OCI-LY1 (cell line): Measurements from ENCODE around the gene MGME1.
"Not testable (repeated sequence)": the region's sequence is repeated elsewhere in the genome, so short reads cannot be mapped to it uniquely, and the experiment has no call there.

Experiments
- H2AFZ ChIP-seq: fragments of 200-600 bp; sonication (generic), shearing (Covaris generic); 2 replicates; pipeline ENCODE4 v1.6.0; 2014; ENCODE audit warnings: antibody characterized with exemption, mild to moderate bottlenecking, low read length
- H3F3A ChIP-seq: fragments of 200-600 bp; sonication (generic), shearing (Covaris generic); 2 replicates; pipeline ENCODE4 v1.6.0; 2014; ENCODE audit warnings: mild to moderate bottlenecking, antibody characterized with exemption, low read length, moderate library complexity; ENCODE audit not compliant: insufficient read depth
- H3K27ac ChIP-seq: fragments of 200-600 bp; sonication (generic); 2 replicates; pipeline ENCODE4 v1.5.1; 2014; ENCODE audit warnings: low read length, mixed run types, mild to moderate bottlenecking, low read depth; ENCODE audit not compliant: poor library complexity, severe bottlenecking
- H3K27me3 ChIP-seq: fragments of 200-600 bp; sonication (generic); 2 replicates; pipeline ENCODE4 v1.6.0; 2014; ENCODE audit warnings: antibody characterized with exemption, mild to moderate bottlenecking, low read length, moderate library complexity; ENCODE audit not compliant: insufficient read depth
- H3K36me3 ChIP-seq: fragments of 200-600 bp; sonication (generic); 2 replicates; pipeline ENCODE4 v1.6.1; 2014; ENCODE audit warnings: mild to moderate bottlenecking, antibody characterized with exemption, low read length, moderate library complexity, mixed read lengths; ENCODE audit not compliant: insufficient read depth
- H3K4me1 ChIP-seq: fragments of 200-600 bp; sonication (generic); 2 replicates; pipeline ENCODE4 v1.5.1; 2014; ENCODE audit warnings: mild to moderate bottlenecking, low read length, moderate library complexity; ENCODE audit not compliant: insufficient read depth, severe bottlenecking
- H3K4me2 ChIP-seq: fragments of 200-600 bp; sonication (generic), shearing (Covaris generic); 2 replicates; pipeline ENCODE4 v1.6.1; 2014; ENCODE audit warnings: low read length
- H3K4me3 ChIP-seq: fragments of 200-600 bp; sonication (generic); 2 replicates; pipeline ENCODE4 v1.5.1; 2014; ENCODE audit warnings: low read length, low read depth, mild to moderate bottlenecking, mixed read lengths; ENCODE audit not compliant: poor library complexity, severe bottlenecking
- H3K79me2 ChIP-seq: fragments of 200-600 bp; shearing (Covaris generic); 2 replicates; pipeline ENCODE4 v1.6.1; 2016; ENCODE audit warnings: mixed run types, low read length, mixed read lengths; ENCODE audit not compliant: insufficient read depth
- H3K9ac ChIP-seq: fragments of 200-600 bp; sonication (generic), shearing (Covaris generic); 2 replicates; pipeline ENCODE4 v1.6.1; 2014; ENCODE audit warnings: mild to moderate bottlenecking, low read length, mixed read lengths
- H3K9me2 ChIP-seq: fragments of 200-600 bp; sonication (generic), shearing (Covaris generic); 2 replicates; pipeline ENCODE4 v1.6.1; 2014; ENCODE audit warnings: low read depth, mild to moderate bottlenecking, low read length, mixed read lengths
- H3K9me3 ChIP-seq: fragments of 200-600 bp; shearing (Covaris generic); 2 replicates; pipeline ENCODE4 v1.6.1; 2014; ENCODE audit warnings: low read length, mixed read lengths
- H4K20me1 ChIP-seq: fragments of 200-600 bp; sonication (generic), shearing (Covaris generic); 2 replicates; pipeline ENCODE4 v1.6.0; 2016; ENCODE audit warnings: mild to moderate bottlenecking, low read length; ENCODE audit not compliant: insufficient read depth
- CTCF ChIP-seq: fragments of 200-600 bp; sonication (generic), shearing (Covaris generic); IDR thresholded peaks from 2 replicates; pipeline ENCODE4 v1.5.1; 2017; ENCODE audit warnings: mild to moderate bottlenecking, antibody characterized with exemption, low read length, moderate library complexity, mixed read lengths
- EZH2 ChIP-seq: fragments of 200-600 bp; sonication (generic), shearing (Covaris generic); IDR thresholded peaks from 2 replicates; pipeline ENCODE4 v1.8.0; 2017; ENCODE audit warnings: borderline replicate concordance, mixed run types, mild to moderate bottlenecking, antibody characterized with exemption, low read length, moderate library complexity, mixed read lengths

The MGME1 gene

GRCh38 chr20:18019068-18019467 lies 50.2 kb downstream of the MGME1 start:
- no peaks in the 10 kb centered on the region for H3K4me1 ChIP-seq
- no peak overlapping the region for H3K4me3 ChIP-seq
- no peaks in the 10 kb centered on the region for H3K9me2 ChIP-seq
- H3K27ac ChIP-seq, result no peak overlapping the region
- H3F3A ChIP-seq, result no peaks in the 10 kb centered on the region
- no peaks in the 10 kb centered on the region for H4K20me1 ChIP-seq
- no peak overlapping the region for H2AFZ ChIP-seq
- no peaks in the 10 kb centered on the region for H3K9me3 ChIP-seq
- no peaks in the 10 kb centered on the region for H3K79me2 ChIP-seq
- TF ChIP-seq EZH2 (no peak), CTCF (peak; percentile 67)
- H3K9ac ChIP-seq, result no peak overlapping the region
- no peaks in the 10 kb centered on the region for H3K27me3 ChIP-seq
- H3K4me2 ChIP-seq, result no peak overlapping the region
- H3K36me3 ChIP-seq, result no peaks in the 10 kb centered on the region

DNA sequence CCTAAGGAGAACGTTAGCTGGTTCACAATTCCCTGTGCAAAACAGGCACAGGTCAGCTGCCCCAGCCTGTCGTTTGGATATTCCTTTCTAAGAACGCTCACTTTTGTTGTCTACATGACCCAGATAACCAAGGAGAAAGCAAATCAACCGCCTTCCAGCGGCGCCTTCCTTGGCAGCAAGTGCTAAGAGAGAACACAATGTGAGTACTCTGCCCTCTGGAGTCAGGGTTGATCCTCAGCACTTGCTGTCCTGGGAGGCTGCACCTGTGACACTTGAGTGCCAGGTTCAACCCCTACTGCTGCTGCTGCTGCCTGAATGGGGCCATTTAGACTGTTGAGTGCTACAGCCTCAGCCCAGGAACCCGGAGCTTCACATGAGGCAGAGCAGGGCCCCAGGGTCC lies 52.1 kb downstream of the MGME1 start:
- Histone ChIP-seq H3K4me2 (no peak overlapping the region), H3K9me2 (no peaks in the 10 kb centered on the region), H3K36me3 (no peaks in the 10 kb centered on the region), H3K9ac (no peak overlapping the region), H3F3A (no peaks in the 10 kb centered on the region), H3K79me2 (no peaks in the 10 kb centered on the region), H3K4me3 (no peak overlapping the region), H3K27me3 (no peaks in the 10 kb centered on the region), H3K27ac (no peak overlapping the region), H3K4me1 (no peaks in the 10 kb centered on the region), H4K20me1 (no peaks in the 10 kb centered on the region), H2AFZ (no peak overlapping the region), H3K9me3 (no peaks in the 10 kb centered on the region)
- TF ChIP-seq EZH2 (no peak), CTCF (no peak)

- no peaks in the 10 kb centered on the region for H3K9me2 ChIP-seq
- H3K79me2 ChIP-seq, result no peaks in the 10 kb centered on the region
- no peak overlapping the region for H2AFZ ChIP-seq
- no peaks in the 10 kb centered on the region for H3K36me3 ChIP-seq
- no peaks in the 10 kb centered on the region for H3F3A ChIP-seq
- no peaks in the 10 kb centered on the region for H3K9me3 ChIP-seq
- no peak overlapping the region for H3K27ac ChIP-seq
- no peaks in the 10 kb centered on the region for H3K27me3 ChIP-seq
- no peak overlapping the region for H3K9ac ChIP-seq
- no peaks in the 10 kb centered on the region for H3K4me1 ChIP-seq
- TF ChIP-seq EZH2 (no peak), CTCF (no peak)
- no peak overlapping the region for H3K4me2 ChIP-seq
- H3K4me3 ChIP-seq, result no peak overlapping the region
- H4K20me1 ChIP-seq, result no peaks in the 10 kb centered on the region
Observed at GRCh38 chr20:18024606-18025127, 55.8 kb downstream of the MGME1 start.

- not testable (repeated sequence) for H3K36me3 ChIP-seq, H3K27ac ChIP-seq, H3K9me3 ChIP-seq, H3F3A ChIP-seq, H3K4me3 ChIP-seq, H4K20me1 ChIP-seq, H2AFZ ChIP-seq, H3K9me2 ChIP-seq, H3K79me2 ChIP-seq, H3K27me3 ChIP-seq, H3K4me2 ChIP-seq, H3K4me1 ChIP-seq, H3K9ac ChIP-seq
Observed at GRCh38 chr20:18027011-18027410, 58.2 kb downstream of the MGME1 start.
